NCI-H510A (cell line): ENCODE data around the gene SUSD3.

ENCODE experiments used
- DNase-seq: peaks from one replicate; lab custom pipeline; 2025; lab: John Stamatoyannopoulos, UW

SUSD3 gene

DNA sequence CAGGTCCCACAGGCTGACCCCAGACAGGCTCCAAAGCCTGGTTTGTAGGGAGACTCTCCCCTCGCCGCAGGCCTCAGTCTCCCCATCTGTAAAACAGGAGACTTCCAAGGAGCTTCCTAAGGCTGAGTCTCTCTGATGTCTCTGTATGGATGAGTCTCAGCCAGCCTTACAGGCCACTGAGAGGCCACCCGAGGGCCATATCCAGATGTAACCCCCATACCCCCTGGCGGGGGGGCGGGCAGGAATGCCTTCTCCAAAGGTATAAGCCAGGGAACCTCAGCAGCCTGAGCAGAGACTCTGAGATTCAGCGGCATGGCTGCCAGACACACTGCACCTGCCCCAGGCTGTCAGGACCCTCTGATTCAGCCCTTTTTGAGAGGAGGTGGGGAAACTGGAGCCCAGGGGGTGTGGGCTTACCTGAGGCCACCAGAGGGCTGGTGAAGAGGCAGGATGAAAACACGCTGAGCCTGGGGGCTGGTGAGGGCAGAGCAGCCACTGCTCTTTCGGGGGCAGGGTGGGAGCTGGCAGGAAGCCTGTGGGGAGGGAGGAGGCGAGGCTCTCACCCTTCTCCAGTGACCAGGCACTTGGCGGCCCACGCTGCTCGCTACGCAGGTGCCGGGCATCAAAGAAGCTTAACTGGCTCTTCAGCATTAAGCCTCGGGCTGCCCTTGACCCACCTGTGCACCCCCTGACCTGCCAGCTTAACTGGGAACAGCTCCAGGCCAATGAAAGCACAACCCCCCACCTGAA, 5.5 kb upstream of the SUSD3 start:
- no peak for DNase-seq

- DNase-seq = no peak
Observed at GRCh38 chr9:93053781-93054331, 4.6 kb upstream of the SUSD3 start.

DNA sequence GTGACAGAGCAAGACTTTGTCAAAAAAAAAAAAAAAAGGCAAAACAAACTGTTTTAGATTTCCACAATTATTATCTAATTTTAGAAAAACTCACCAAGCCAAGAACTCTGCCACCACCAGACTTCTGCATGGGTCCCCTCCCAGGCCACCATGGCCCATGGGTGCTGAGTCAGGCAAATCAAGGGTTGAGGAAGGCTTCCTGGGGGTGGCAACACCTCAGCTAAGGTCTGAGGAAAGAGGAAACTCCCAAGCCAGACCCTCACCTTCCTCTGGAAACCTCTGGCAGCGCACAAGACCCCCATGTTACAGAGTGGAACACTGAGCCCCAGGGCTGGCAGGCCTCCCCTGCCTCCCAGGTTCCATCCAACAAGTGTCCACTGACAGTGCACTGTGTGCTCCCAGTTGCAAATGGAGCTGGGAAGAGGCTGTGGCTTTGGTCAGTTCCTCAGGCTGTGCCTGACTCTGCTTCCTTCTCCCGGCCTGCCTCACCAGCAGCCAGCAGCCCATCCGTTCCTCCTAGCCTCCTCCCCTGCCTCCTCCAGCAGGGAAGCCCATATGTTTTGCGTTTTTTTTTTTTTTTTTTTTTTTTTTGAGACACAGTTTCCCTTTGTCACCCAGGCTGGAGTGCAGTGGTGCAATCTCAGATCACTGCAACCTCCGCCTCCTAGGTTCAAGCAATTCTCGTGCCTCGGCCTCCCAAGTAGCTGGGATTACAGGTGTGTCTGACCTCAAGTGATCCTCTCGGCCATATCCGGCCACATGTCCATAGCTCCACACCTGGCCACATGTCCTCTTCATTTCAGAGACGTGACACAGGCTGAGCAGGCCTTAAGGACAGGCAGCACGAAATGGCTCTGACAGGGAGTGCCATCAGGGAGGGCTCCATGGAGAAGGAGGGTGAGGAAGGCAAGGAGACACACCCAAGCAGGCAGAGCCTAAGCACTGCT, 3.5 kb upstream of the SUSD3 start:
- no peak for DNase-seq

GRCh38 chr9:93057042-93057702, 1.3 kb upstream of the SUSD3 start:
- DNase-seq = no peak

DNA sequence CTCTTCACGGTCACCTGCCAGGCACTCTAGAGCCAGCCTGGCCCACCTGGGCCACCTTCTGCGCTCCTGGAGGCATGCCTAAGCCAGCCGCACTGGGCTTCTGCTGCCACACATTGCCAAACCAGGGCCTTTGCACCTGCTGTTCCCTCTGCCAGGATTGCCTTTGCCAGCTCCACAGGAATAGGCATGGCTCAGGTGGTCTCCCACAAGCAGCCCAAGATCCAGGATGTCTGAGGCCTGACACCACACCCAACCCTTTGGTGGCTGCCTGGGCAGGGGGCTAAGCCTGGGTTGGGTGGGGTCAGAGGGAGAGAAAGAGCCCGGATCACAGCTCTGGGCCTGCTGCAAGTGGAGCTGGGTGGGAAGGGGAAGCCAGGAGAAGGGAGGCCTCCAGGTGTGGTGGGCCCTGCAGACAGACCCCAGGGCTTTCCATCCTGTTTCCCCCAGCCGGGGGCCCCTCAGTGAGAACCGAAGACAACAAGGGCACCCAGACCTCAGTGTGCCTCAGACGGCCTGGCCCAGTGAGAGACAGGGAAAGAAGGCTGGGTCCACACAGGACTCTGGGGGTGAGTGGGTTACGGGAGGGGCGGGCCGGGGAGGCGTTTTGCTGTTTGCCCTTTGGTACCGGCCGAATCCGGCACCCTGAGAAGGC, 672 bp upstream of the SUSD3 start:
- DNase-seq = no peak

DNA sequence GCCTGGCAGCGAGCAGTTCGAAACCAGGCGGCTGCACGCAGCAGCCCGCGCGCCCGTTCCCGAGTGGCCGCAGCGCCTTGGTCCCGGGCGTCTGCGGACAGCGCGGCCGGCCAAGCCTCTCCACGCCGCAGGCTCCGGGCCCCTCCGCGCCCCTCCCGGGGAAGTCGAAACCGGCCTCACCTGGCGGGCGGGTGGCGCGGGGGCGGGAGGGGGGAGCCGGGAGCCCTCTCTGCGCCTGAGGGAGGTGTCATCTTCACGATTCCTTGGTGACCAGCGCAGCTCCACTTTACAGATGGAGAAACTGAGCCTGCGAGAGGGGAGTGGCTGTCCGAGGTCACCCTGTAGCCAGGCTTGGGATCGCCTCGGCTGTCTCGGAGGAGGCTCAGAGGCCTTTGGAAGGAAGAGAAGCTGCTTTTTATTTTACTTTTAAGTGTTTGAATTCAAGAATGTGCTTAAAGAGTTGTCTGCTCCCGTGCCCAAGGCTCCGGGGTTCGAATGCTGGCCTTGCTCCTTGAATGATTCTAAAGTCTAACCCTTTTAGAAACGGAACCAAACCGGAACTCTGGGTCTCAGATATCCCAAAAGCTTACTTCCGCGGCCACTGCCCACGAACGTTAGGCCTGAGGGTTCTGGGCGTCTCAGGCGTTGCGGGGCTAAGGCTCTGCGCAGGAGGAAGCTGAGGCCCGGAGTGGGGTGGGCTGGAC, 662 bp downstream of the SUSD3 start:
- DNase-seq = no peak

DNA sequence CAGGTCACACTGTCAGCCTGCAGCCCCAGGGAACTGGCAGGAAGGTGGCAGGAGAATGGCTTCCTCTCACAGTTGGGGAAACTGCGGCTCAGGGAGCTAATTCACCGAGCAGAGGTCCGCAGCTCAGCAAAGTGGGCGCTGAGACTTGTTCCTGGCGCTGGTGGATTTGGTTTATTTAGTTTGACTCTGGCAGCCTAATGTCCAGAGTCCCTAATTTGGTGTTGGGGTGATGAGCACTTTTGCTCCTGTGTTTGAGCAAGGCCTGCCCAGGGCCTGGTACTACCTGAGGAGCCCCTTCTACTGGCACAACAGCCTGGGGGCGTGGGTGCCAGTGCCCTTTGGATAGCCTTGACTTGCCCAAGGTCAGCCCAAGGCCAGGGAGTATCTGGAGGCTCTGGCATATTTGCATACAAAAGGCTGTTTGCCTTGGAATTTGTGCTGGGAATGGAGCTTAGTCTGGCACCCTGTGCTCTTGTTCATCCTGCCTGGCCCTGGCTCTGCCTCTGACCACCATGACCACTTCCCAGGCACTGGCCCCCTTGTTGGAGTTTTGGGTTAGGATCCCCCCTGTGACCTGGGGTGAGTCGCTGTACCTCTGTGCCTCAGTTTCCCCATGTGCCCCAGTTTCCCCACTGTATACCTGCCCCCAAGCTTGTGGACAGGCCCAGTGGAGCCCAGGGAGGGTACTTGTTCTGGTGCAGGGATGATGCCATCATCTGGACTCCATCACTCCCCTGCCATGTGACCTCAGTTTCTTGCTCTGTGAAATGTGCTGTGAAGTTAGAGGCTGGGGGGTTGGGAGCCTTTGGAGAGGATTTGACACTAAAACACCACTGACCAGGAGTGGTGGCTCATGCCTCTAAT, 1.4 kb downstream of the SUSD3 start:
- no peak for DNase-seq

GRCh38 chr9:93060746-93061259, 2.3 kb downstream of the SUSD3 start:
- no peak for DNase-seq

- no peak for DNase-seq
Observed at GRCh38 chr9:93061260-93061751, 2.8 kb downstream of the SUSD3 start.

- DNase-seq = peak; percentile 37
Observed at GRCh38 chr9:93061791-93062763, 3.6 kb downstream of the SUSD3 start.

- DNase-seq = peak; percentile 80
Observed at GRCh38 chr9:93064392-93065134, 6.1 kb downstream of the SUSD3 start.

- no peak for DNase-seq
Observed at GRCh38 chr9:93065135-93065720, 6.7 kb downstream of the SUSD3 start.

DNA sequence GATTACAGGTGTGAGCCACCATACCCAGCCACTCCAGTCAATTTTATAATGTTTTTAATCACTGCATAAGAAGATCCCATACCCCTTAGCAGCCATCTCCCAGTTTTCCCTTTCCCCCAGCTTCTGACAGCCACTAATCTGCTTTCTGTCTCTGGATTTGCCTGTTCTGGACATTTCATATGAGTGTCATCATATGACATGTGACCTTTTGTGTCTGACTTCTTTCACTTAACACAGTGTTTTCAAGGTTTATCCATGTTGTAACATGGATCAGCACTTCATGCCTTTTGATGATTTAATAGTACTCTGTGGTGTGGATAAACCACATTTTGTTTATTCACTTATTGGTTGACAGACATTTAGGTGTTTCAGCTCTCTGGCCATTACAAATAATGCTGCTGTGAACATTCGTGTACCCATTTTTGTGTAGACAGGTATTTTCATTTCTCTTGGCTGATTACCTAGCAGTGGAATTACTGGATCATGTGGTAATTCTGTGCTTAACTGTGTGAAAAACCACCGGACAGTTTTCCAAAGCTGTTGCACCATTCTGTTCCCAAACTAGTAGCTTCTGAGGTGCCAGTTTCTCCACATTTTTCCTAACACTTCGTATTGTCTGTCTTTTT, 8.6 kb downstream of the SUSD3 start:
- DNase-seq = no peak

GRCh38 chr9:93068956-93069355, 10.5 kb downstream of the SUSD3 start:
- no peak for DNase-seq

- no peak for DNase-seq
Observed at GRCh38 chr9:93071464-93071863, 13.0 kb downstream of the SUSD3 start.

GRCh38 chr9:93072383-93072795, 13.9 kb downstream of the SUSD3 start:
- DNase-seq = no peak
